GM06990 (cell line): ENCODE results near the gene BTG1.

Source experiments
- DNase-seq: peaks from one replicate; pipeline ENCODE4 v3.0.0-alpha.2; 2011; ENCODE audit not compliant: insufficient read length; ENCODE audit errors: extremely low read depth
- H3K27me3 ChIP-seq: replicated peaks from 2 replicates; pipeline ENCODE4 v1.6.0; 2011; ENCODE audit warnings: low read length; ENCODE audit not compliant: control insufficient read depth, insufficient read depth
- H3K36me3 ChIP-seq: 2 replicates; pipeline ENCODE4 v1.5.1; 2011; ENCODE audit warnings: low read length; ENCODE audit not compliant: control insufficient read depth, insufficient read depth
- H3K4me3 ChIP-seq: replicated peaks from 2 replicates; pipeline ENCODE4 v1.5.1; 2011; ENCODE audit warnings: low read depth, mild to moderate bottlenecking, control low read depth, low read length
- TF ChIP-seq, protein P1 (sequence below): IDR thresholded peaks from 2 replicates; pipeline ENCODE4 v1.5.1; 2011; ENCODE audit warnings: low read length, control low read depth, mild to moderate bottlenecking, inconsistent platforms; ENCODE audit not compliant: insufficient read depth, poor library complexity, severe bottlenecking

The BTG1 gene

DNA sequence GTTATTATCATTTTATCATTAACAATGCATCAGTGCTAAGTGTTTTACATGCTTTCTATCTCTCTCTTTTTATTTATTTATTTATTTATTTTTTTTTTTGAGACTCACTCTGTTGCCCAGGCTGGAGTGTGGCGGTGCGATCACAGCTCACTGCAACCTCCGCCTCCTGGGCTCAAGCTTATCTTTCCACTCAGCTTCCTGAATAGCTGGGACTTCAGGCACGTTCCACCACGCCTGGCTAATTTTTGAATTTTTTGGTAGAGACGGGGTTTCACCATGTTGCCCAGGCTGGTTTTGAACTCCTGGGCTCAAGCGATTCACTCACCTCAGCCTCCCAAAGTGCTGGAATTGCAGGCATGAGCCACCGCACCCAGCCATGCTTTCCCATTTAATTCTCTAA lies 3.9 kb upstream of the BTG1 start:
- DNase-seq, result no peak
- no peaks in the 10 kb centered on the region for H3K27me3 ChIP-seq
- TF ChIP-seq, protein P1, sequence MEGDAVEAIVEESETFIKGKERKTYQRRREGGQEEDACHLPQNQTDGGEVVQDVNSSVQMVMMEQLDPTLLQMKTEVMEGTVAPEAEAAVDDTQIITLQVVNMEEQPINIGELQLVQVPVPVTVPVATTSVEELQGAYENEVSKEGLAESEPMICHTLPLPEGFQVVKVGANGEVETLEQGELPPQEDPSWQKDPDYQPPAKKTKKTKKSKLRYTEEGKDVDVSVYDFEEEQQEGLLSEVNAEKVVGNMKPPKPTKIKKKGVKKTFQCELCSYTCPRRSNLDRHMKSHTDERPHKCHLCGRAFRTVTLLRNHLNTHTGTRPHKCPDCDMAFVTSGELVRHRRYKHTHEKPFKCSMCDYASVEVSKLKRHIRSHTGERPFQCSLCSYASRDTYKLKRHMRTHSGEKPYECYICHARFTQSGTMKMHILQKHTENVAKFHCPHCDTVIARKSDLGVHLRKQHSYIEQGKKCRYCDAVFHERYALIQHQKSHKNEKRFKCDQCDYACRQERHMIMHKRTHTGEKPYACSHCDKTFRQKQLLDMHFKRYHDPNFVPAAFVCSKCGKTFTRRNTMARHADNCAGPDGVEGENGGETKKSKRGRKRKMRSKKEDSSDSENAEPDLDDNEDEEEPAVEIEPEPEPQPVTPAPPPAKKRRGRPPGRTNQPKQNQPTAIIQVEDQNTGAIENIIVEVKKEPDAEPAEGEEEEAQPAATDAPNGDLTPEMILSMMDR, result no peak
- no peak overlapping the region for H3K4me3 ChIP-seq
- H3K36me3 ChIP-seq, result no peaks in the 10 kb centered on the region; the same call in none of the 2 replicates

DNA sequence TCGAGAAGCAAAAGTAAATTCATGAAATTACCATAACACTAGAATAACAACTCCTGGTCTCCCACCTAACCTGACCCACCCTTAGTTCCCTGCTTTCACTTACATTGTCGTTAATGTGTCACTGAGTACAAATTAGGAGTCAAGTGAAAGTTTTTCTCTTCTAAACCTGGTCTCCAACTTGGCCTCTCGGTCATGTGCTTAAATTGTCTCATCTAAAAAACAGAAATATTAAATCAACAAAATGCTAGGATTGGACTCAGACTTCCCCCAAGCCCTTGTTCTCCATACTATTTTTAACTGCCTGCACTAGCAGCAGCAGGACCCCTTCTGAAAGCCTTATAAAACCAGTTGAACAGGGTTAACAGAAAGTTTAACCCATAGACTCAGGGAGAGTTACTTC lies 1.8 kb upstream of the BTG1 start:
- peaks cover 4% of the 10 kb centered on the region for H3K36me3 ChIP-seq
- peak overlapping the region; percentile 83 for H3K4me3 ChIP-seq
- H3K27me3 ChIP-seq, result no peaks in the 10 kb centered on the region
- no peak for DNase-seq
- TF ChIP-seq, protein P1, result no peak

DNA sequence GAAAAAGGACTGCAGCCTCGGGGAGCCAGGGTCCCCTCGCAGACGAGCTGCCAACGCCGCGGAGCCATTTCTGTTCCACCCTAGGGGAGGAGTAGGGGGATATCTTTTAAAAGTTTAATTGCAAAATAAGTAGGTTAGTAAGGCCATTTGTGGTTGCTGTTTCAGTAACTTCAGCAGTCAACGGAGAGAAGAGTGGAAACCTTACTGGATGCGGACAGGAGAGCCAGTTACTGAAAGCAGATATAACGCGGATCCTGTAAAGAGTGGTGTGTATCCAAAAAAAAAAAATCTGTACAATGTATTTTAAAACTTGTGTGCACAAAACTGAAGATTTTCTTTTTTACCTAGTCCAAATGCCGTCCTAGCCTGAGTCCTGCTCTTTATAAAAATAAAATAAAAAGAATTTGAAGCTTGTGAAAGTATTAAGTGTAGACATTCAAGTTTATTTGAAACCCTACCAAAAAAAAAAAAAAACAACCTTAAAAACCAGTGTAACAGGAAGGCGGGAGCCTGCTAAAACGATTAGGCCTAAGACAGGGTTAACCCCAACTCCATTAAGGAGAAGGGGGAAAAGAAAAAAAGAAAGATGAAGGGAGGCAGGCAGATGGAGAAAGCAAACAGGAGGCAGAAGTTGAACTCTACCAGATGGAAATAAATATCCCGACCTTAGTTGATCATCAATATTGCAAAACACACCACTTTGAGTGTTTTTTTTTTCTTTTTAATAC lies 1.0 kb upstream of the BTG1 start:
- H3K4me3 ChIP-seq, result peak overlapping the region; percentile 83
- peaks cover 4% of the 10 kb centered on the region for H3K36me3 ChIP-seq
- DNase-seq, result no peak
- TF ChIP-seq, protein P1, result no peak
- no peaks in the 10 kb centered on the region for H3K27me3 ChIP-seq

DNA sequence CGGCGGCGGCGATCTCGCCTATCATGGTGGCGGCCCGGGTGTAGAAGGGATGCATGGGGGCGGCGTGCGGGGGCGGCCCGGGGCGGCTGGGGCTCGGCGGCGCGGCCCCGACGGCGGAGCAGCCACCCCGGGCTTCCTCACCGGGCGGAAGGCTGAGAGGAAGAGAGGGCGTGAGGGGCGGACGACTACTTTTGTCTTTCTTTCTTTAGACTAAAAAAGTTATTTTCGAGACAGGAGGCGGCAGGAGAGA lies 240 bp downstream of the BTG1 start:
- peaks cover 4% of the 10 kb centered on the region for H3K36me3 ChIP-seq
- no peak for DNase-seq

DNA sequence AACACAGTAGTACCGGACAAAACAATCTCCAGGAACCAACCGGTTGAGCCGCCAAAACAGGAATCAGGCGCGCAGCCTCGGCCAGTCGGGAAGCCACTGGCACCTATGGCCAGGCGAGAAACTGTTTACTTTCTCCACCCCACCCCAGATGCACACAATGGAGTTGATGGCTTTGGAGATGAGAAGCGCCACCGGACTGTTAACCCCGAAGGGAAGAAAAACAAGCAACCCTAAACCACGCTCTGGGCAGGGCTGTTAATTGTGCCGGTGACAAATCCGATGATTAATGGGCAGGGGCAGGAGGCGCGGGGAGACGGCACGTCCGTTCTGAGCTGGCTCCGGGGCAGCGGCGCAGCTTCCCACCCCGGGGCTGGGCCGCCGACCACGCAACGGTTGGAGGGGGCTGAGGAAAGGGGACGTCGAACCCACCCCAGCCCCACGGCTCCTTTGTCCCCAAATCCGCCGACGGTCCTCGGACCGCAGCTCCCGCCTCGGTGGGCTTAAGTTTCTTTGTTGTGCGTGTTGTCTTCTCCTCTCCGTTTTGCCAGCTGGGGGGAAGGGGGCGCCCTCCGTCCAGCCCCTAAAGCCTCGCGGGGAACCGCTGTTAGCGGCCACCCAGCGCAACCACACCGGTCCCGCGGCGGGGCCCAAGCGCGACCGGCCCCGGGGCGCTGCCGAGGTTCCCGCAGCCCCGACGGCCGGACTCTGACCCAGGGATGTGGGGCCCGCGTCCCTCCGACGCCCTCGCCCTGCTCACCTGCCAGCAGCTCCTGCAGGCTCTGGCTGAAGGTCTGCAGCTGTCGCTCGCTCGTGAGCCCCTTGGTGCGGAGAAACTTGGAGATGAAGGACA lies 790 bp downstream of the BTG1 start:
- TF ChIP-seq, protein P1, result peak; percentile 5
- peak; percentile 65 for DNase-seq
- Histone ChIP-seq H3K36me3 (peaks cover 4% of the 10 kb centered on the region), H3K27me3 (no peaks in the 10 kb centered on the region), H3K4me3 (peak overlapping the region; percentile 83)

More for the DNA sequence above, 240 bp downstream of the BTG1 start:
- TF ChIP-seq, protein P1, result no peak
- Histone ChIP-seq H3K27me3 (no peaks in the 10 kb centered on the region), H3K4me3 (peak overlapping the region; percentile 83)
